K562 (cell line): Measurements from ENCODE around the gene DEFB110. TPM values are rescaled to one million over a fixed set of nuclear protein-coding genes. Genes with fewer than 3 reads are reported as not detected.
A peak's percentile ranks its signal among the peaks of the same experiment; 100 is the strongest.

Experiments used
- ATAC-seq: fragments of 200-7000 bp; cut with Tn5 transposase; 3 replicates; pipeline ENCODE4 v1.9.1; 2020; ENCODE audit warnings: moderate library complexity
- BruUV-seq: library from RNA; stranded (reverse); fragments of 400-500 nt; replicated peaks from 2 replicates; lab custom pipeline; 2021; lab: Mats Ljungman, UMichigan
- CTCF ChIA-PET: fragments of 300-600 bp; formaldehyde crosslinking; extraction: SDS; loops from one replicate; lab custom pipeline; 2021; ENCODE audit warnings: low intra/inter-chr PET ratio; lab: Yijun Ruan, JAX
- POLR2A ChIA-PET: fragments of 300-600, 350-650 bp; sonication (Branson Sonifier 250); formaldehyde crosslinking; extraction: SDS; loops from one replicate; lab custom pipeline; 2021; ENCODE audit warnings: antibody characterized with exemption, inconsistent platforms; lab: Yijun Ruan, JAX
- DNase-seq, 4 experiments: peaks; one replicate each; pipeline versions ENCODE4 v3.0.0 to v3.0.0-alpha.2; 2011 to 2018; ENCODE audit warnings: low spot score in 3 of 4, mixed read lengths in 3 of 4; ENCODE audit errors: extremely low read depth in 1 of 4
- FAIRE-seq: peaks from 2 replicates; lab custom pipeline; 2011; peaks lifted over from hg19 to GRCh38; lab: Jason Lieb, UNC
- H2AFZ ChIP-seq: 2 replicates; pipeline ENCODE4 v1.6.0; 2011; ENCODE audit warnings: low read depth, low read length, control low read depth, inconsistent platforms
- H3K27ac ChIP-seq: fragments of 200-600 bp; 3 replicates; pipeline ENCODE4 v1.8.0; 2011; ENCODE audit warnings: low read depth, mild to moderate bottlenecking, control low read depth, inconsistent platforms, low read length, moderate library complexity, mixed read lengths; ENCODE audit errors: extremely low read depth
- H3K27me3 ChIP-seq, 2 experiments: fragments of 300-600 bp in 1 of 2; 2 replicates in 1 of 2; 3 replicates in 1 of 2; pipeline versions ENCODE4 v1.6.0 to v1.8.0; 2011; ENCODE audit warnings: inconsistent platforms in 2 of 2, low read length in 2 of 2, mild to moderate bottlenecking in 1 of 2, mixed read lengths in 1 of 2, moderate library complexity in 1 of 2; ENCODE audit not compliant: control insufficient read depth in 2 of 2, insufficient read depth in 2 of 2
- H3K36me3 ChIP-seq: fragments of 300-600 bp; 3 replicates; pipeline ENCODE4 v1.8.0; 2011; ENCODE audit warnings: mild to moderate bottlenecking, low read length, inconsistent platforms; ENCODE audit not compliant: control insufficient read depth, insufficient read depth
- H3K4me1 ChIP-seq, 2 experiments: fragments of 200-600 bp in 1 of 2; replicated peaks in 1 of 2; 2 replicates in 1 of 2; 3 replicates in 1 of 2; pipeline versions ENCODE4 v1.5.1 to v1.8.0; 2011; ENCODE audit warnings: inconsistent platforms in 2 of 2, low read length in 2 of 2, mild to moderate bottlenecking in 1 of 2, mixed read lengths in 1 of 2, moderate library complexity in 1 of 2; ENCODE audit not compliant: control insufficient read depth in 2 of 2, insufficient read depth in 2 of 2
- H3K4me2 ChIP-seq: 2 replicates; pipeline ENCODE4 v1.6.1; 2011; ENCODE audit warnings: low read length, control low read depth, inconsistent platforms, mixed read lengths; ENCODE audit not compliant: insufficient read depth
- H3K4me3 ChIP-seq: fragments of 200-600 bp; sonication (generic), shearing (Covaris generic); 2 replicates; pipeline ENCODE4 v1.5.1; 2016; ENCODE audit warnings: control low read depth, inconsistent platforms
- H3K79me2 ChIP-seq: fragments of 200-600 bp; 3 replicates; pipeline ENCODE4 v1.8.0; 2011; ENCODE audit warnings: low read length, inconsistent platforms; ENCODE audit not compliant: control insufficient read depth, insufficient read depth
- H3K9ac ChIP-seq, 2 experiments: 2 replicates each; pipeline versions ENCODE4 v1.6.0 to v1.6.1; 2011; ENCODE audit warnings: low read depth in 2 of 2, low read length in 2 of 2, control low read depth in 1 of 2, inconsistent platforms in 1 of 2, mild to moderate bottlenecking in 1 of 2, mixed read lengths in 1 of 2; ENCODE audit not compliant: insufficient read depth in 1 of 2
- H3K9me1 ChIP-seq: one replicate; pipeline ENCODE4 v1.6.0; 2011; ENCODE audit warnings: inconsistent platforms, mild to moderate bottlenecking, low read length, moderate library complexity; ENCODE audit not compliant: control insufficient read depth, insufficient read depth
- H3K9me3 ChIP-seq: replicated peaks from 2 replicates; pipeline ENCODE4 v1.5.1; 2011; ENCODE audit warnings: low read depth, low read length, inconsistent platforms; ENCODE audit not compliant: control insufficient read depth, insufficient read depth
- H4K20me1 ChIP-seq: replicated peaks from 2 replicates; pipeline ENCODE4 v1.6.1; 2011; ENCODE audit warnings: low read length, inconsistent platforms, mixed read lengths; ENCODE audit not compliant: control insufficient read depth, insufficient read depth
- ADNP ChIP-seq: fragments of 200-800 bp; sonication (Bioruptor generic); IDR thresholded peaks from 2 replicates; pipeline ENCODE4 v1.6.1; 2016; ENCODE audit warnings: missing genetic modification characterization, missing compliant biosample characterization
- CREB3 ChIP-seq: fragments of 450-650 bp; conservative IDR thresholded peaks from 2 replicates; pipeline ENCODE4 v1.6.1; 2016; ENCODE audit warnings: missing genetic modification characterization, low read depth, mild to moderate bottlenecking, missing compliant biosample characterization, moderate library complexity
- CXXC5 ChIP-seq: fragments of 250-450 bp; sonication (Bioruptor Pico); IDR thresholded peaks from 2 replicates; pipeline ENCODE4 v1.8.0; 2022; ENCODE audit warnings: inconsistent platforms, mild to moderate bottlenecking, moderate library complexity
- E2F3 ChIP-seq: fragments of 250-450 bp; sonication (Bioruptor Pico); IDR thresholded peaks from 2 replicates; pipeline ENCODE4 v1.4.0; 2020; ENCODE audit warnings: mild to moderate bottlenecking
- ELF2 ChIP-seq: fragments of 250-450 bp; sonication (Bioruptor Pico); IDR thresholded peaks from 2 replicates; pipeline ENCODE4 v1.5.0; 2021; ENCODE audit warnings: mild to moderate bottlenecking
- GATAD2A ChIP-seq: fragments of 450-650 bp; IDR thresholded peaks from 2 replicates; pipeline ENCODE4 v1.6.1; 2017
- HDAC2 ChIP-seq: fragments of 450-650 bp; IDR thresholded peaks from 2 replicates; pipeline ENCODE4 v1.6.1; 2016; ENCODE audit warnings: mild to moderate bottlenecking
- PHF20 ChIP-seq: fragments of 450-650 bp; IDR thresholded peaks from 2 replicates; pipeline ENCODE4 v1.6.1; 2018; ENCODE audit not compliant: partially characterized antibody
- PKNOX1 ChIP-seq: fragments of 450-650 bp; IDR thresholded peaks from 2 replicates; pipeline ENCODE4 v1.6.1; 2016
- PRMT5 ChIP-seq: sonication (generic); formaldehyde crosslinking; IDR thresholded peaks from 2 replicates; pipeline ENCODE4 v1.5.0; 2020; ENCODE audit warnings: missing genetic modification reagents
- SAFB ChIP-seq: fragments of 200-400 bp; formaldehyde crosslinking; IDR thresholded peaks from 2 replicates; pipeline ENCODE4 v1.6.1; 2017; ENCODE audit warnings: low read depth, low read length, borderline replicate concordance
- SMAD1 ChIP-seq: fragments of 150-350 bp; IDR thresholded peaks from 2 replicates; pipeline ENCODE4 v1.6.1; 2014; ENCODE audit warnings: low read length, low read depth; ENCODE audit not compliant: partially characterized antibody
- SRF ChIP-seq, 2 experiments: fragments of 250-450, 450-650 bp in 1 of 2; sonication (Bioruptor Pico) in 1 of 2; sonication (generic) in 1 of 2; formaldehyde crosslinking; IDR thresholded peaks; 2 replicates each; pipeline versions ENCODE4 v1.5.0 to v1.5.1; 2020 to 2022; ENCODE audit warnings: mild to moderate bottlenecking in 1 of 2, missing genetic modification reagents in 1 of 2
- TAF9B ChIP-seq: fragments of 450-650 bp; IDR thresholded peaks from 2 replicates; pipeline ENCODE4 v1.6.1; 2018; ENCODE audit warnings: mild to moderate bottlenecking; ENCODE audit not compliant: partially characterized antibody
- WGBS: fragments of 100-300 bp; shearing (Covaris generic); methylation state at CpG from one replicate; pipeline ENCODE4 v1.1.6; 2016; ENCODE audit warnings: low coverage, mixed read lengths; ENCODE audit not compliant: insufficient coverage; ENCODE audit errors: missing lambda C conversion rate; 5-methylcytosine and 5-hydroxymethylcytosine counted together
- in situ Hi-C: fragments of 300-500 bp; cut with MboI; formaldehyde crosslinking; loops from 4 replicates; pipeline ENCODE4 v1.15.0; 2018; ENCODE audit warnings: inconsistent platforms, mixed read lengths
- intact Hi-C: fragments of 100-400 bp; cut with micrococcal nuclease; formaldehyde crosslinking; loops from 2 replicates; pipeline ENCODE4 v1.14.2; 2022
- polyA plus RNA-seq, 8 experiments: library from polyadenylated mRNA; depleted of rRNA in 4 of 8; stranded (reverse) in 5 of 8; unstranded in 3 of 8; fragments of >200 nt; fragmentation: Nextera tagmentation in 2 of 8; fragmentation: Illumina TruSeq in 1 of 8; extraction: Ambion mirVana in 2 of 8; extraction: Trizol in 1 of 8; gene quantifications; 2 replicates each; pipeline versions ENCODE4 v1.2.1 to v1.2.3, GENCODE V29; 2011 to 2014; ENCODE audit warnings: inconsistent platforms in 1 of 8, missing spikeins in 1 of 8
- total RNA-seq, 7 experiments: library from RNA; depleted of rRNA in 6 of 7; stranded (reverse); fragments of >200 nt in 6 of 7; fragmentation: Illumina TruSeq in 2 of 7; extraction: Trizol in 2 of 7; gene quantifications; 2 replicates each; pipeline versions ENCODE4 v1.2.1 to v1.2.3, GENCODE V29; 2011 to 2021; ENCODE audit warnings: low replicate concordance in 1 of 7

DEFB110 gene
- total and polyA plus RNA-seq, 9 of the 15 experiments (the other 6 are each of a cell fraction or from before 2014, with no cell fraction given): not detected

- no peak for TF ChIP-seq SAFB
- no peak for TF ChIP-seq PHF20
- TF ChIP-seq TAF9B: no peak
- no peak for TF ChIP-seq HDAC2
- no peak for TF ChIP-seq ELF2 (CRISPR knock-in tag)
- no peak for TF ChIP-seq SMAD1
- no peak for TF ChIP-seq GATAD2A
These were observed 32.9 kb downstream of the DEFB110 start (continued) for GRCh38 chr6:49988900-49989299.

- intact Hi-C loops (no loop called here), in situ Hi-C loops (no loop called here)
- no peaks in the 10 kb centered on the region for H3K79me2 ChIP-seq
- no peak overlapping the region for H3K9ac ChIP-seq
- DNase-seq (no peak), ATAC-seq (0 out of 3 replicates have a peak, but pooled peaks have one; percentile 32), FAIRE-seq (no peak)
- H3K27me3 ChIP-seq: no peaks in the 10 kb centered on the region
- H3K4me2 ChIP-seq: no peak overlapping the region
- peak in 1 of 2 experiments; percentile 93; a peak in 2 of 4 replicates for TF ChIP-seq SRF (CRISPR knock-in tag; IDR thresholded peaks at IDR 0.05)
- TF ChIP-seq PKNOX1: peak; percentile 74
- TF ChIP-seq CXXC5 (CRISPR knock-in tag): no peak
- TF ChIP-seq E2F3 (CRISPR knock-in tag): no peak
- TF ChIP-seq ADNP (tag): no peak
- no peak for TF ChIP-seq CREB3
- TF ChIP-seq PRMT5: no peak
- BruUV-seq: no TSS peak
- no peak overlapping the region for H3K27ac ChIP-seq
- ChIA-PET POLR2A (no interaction called here), CTCF (no interaction called here)
- no peaks in the 10 kb centered on the region for H3K9me1 ChIP-seq
- no peak overlapping the region for H3K4me3 ChIP-seq
- H3K4me1 ChIP-seq: no peaks in the 10 kb centered on the region
- H4K20me1 ChIP-seq: no peaks in the 10 kb centered on the region
- no peak overlapping the region for H2AFZ ChIP-seq
- 6% methylated on average over 2 of the region's 2 CpGs for WGBS
- no peaks in the 10 kb centered on the region for H3K9me3 ChIP-seq
- no peaks in the 10 kb centered on the region for H3K36me3 ChIP-seq
These were observed 34.0 kb downstream of the DEFB110 start for GRCh38 chr6:49987749-49988148.
